Erythroblast (primary cell): ENCODE data around the gene MESP2.

ENCODE experiments used
- GATA1 ChIP-seq: IDR thresholded peaks from 2 replicates; pipeline ENCODE4 v1.6.1; 2011; ENCODE audit warnings: low read depth, mild to moderate bottlenecking, control low read depth, low read length, moderate library complexity
- POLR2A ChIP-seq: IDR thresholded peaks from 2 replicates; pipeline ENCODE4 v1.6.1; 2011; ENCODE audit warnings: mild to moderate bottlenecking, low read length

DNA sequence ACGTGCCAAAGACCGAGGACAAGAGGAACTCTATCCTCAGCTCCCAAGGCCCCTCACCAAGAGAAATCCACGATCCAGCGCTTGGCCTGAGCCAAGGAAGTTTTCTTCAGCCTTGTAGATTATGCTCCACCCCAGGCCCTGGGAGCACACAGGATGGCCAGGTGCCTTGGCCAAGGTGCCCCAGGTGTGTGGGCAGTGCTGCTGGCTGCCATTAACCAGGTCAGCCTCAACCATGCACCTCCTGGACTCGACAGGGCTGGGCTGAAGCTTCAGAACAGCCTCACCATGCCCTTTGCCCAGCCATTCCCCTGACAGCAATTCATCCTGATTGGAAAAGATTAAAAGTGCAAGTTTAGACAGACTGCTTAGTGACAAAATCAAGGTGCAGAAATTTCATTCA is 14.2 kb upstream of the MESP2 start:
- TF ChIP-seq POLR2A (no peak), GATA1 (no peak)
